Ramos (cell line): ENCODE data around the gene SARDH.

Experiments
- in situ Hi-C: fragments of 300-500 bp; cut with MboI; formaldehyde crosslinking; loops from one replicate; pipeline ENCODE4 v1.14.3; 2022; ENCODE audit warnings: low sequenced_read_pairs; ENCODE audit not compliant: unreplicated experiment

Gene SARDH

GRCh38 chr9:133691191-133691590 is 47.0 kb downstream of the SARDH start:
- in situ Hi-C loops = no loop called here

- in situ Hi-C loops = no loop called here
Observed at GRCh38 chr9:133690081-133690561, 48.0 kb downstream of the SARDH start.

GRCh38 chr9:133689151-133689763 is 48.9 kb downstream of the SARDH start:
- in situ Hi-C loops = no loop called here

- in situ Hi-C loops = no loop called here
Observed at GRCh38 chr9:133687856-133688761, 50.0 kb downstream of the SARDH start.

- in situ Hi-C loops = no loop called here
Observed at GRCh38 chr9:133686642-133687575, 51.2 kb downstream of the SARDH start.

- in situ Hi-C loops = no loop called here
Observed at GRCh38 chr9:133685653-133686609, 52.2 kb downstream of the SARDH start.

- in situ Hi-C loops = no loop called here
Observed at GRCh38 chr9:133684936-133685361, 53.2 kb downstream of the SARDH start.

- in situ Hi-C loops = no loop called here
Observed at GRCh38 chr9:133684121-133684935, 53.8 kb downstream of the SARDH start.

GRCh38 chr9:133683586-133684120 is 54.5 kb downstream of the SARDH start:
- in situ Hi-C loops = no loop called here

GRCh38 chr9:133682818-133683585 is 55.1 kb downstream of the SARDH start:
- in situ Hi-C loops = no loop called here

GRCh38 chr9:133681658-133682306 is 56.4 kb downstream of the SARDH start:
- in situ Hi-C loops = no loop called here

- in situ Hi-C loops = no loop called here
Observed at GRCh38 chr9:133680976-133681657, 57.0 kb downstream of the SARDH start.

- in situ Hi-C loops = no loop called here
Observed at GRCh38 chr9:133680250-133680975, 57.7 kb downstream of the SARDH start.

GRCh38 chr9:133679466-133680061 is 58.6 kb downstream of the SARDH start:
- in situ Hi-C loops = no loop called here

- in situ Hi-C loops = no loop called here
Observed at GRCh38 chr9:133679056-133679455, 59.1 kb downstream of the SARDH start.
